Brain microvascular endothelial cell (primary cell): Measurements from ENCODE around the gene GPR137.
A peak's percentile ranks its signal among the peaks of the same experiment; 100 is the strongest.

Experiments used
- DNase-seq: peaks from one replicate; pipeline ENCODE4 v3.0.0-alpha.2; 2020
- H3K27ac ChIP-seq: fragments of 250-450 bp; sonication (Bioruptor Pico); 2 replicates; pipeline ENCODE4 v1.5.1; 2020; ENCODE audit warnings: mild to moderate bottlenecking, moderate library complexity
- H3K27me3 ChIP-seq: fragments of 250-450 bp; sonication (Bioruptor Pico); replicated peaks from 2 replicates; pipeline ENCODE4 v1.5.1; 2020; ENCODE audit warnings: mild to moderate bottlenecking
- H3K36me3 ChIP-seq: fragments of 250-450 bp; sonication (Bioruptor Pico); replicated peaks from 2 replicates; pipeline ENCODE4 v1.5.1; 2020; ENCODE audit warnings: mild to moderate bottlenecking
- H3K4me3 ChIP-seq: 2 replicates; pipeline ENCODE4 v1.5.1; 2011; ENCODE audit warnings: low read depth, mild to moderate bottlenecking, control low read depth, low read length, moderate library complexity
- CTCF ChIP-seq: IDR thresholded peaks from 2 replicates; pipeline ENCODE4 v1.5.1; 2011; ENCODE audit warnings: low read depth, mild to moderate bottlenecking, moderate library complexity, low read length, control low read depth, inconsistent platforms; ENCODE audit errors: missing control alignments
- in situ Hi-C: cut with HindIII; loops from 2 replicates; pipeline ENCODE4 v1.10.0; 2017; ENCODE audit warnings: low sequenced_read_pairs, low pct_ligation_motif_present

GPR137 gene

GRCh38 chr11:64251016-64251752 lies 34.5 kb upstream of the GPR137 start, which contains the start of gene PLCB3:
Gene PLCB3, plus strand, starts transcription at chr11:64251530. Its CDS starts 120 bp downstream, at chr11:64251650.
- Histone ChIP-seq H3K27ac (peak within 1 kb of the TSS; percentile 29), H3K4me3 (peak within 1 kb of the TSS; percentile 77)
- in situ Hi-C loops, result no loop called here

GRCh38 chr11:64251753-64252002 lies 34.0 kb upstream of the GPR137 start:
- no peak for TF ChIP-seq CTCF
- Histone ChIP-seq H3K4me3 (peak overlapping the region; percentile 77), H3K27me3 (no peaks in the 10 kb centered on the region), H3K36me3 (peaks cover 22% of the 10 kb centered on the region), H3K27ac (peak overlapping the region; percentile 29)
- DNase-seq, result peak; percentile 17
- in situ Hi-C loops, result no loop called here

More at GRCh38 chr11:64251016-64251752, 34.5 kb upstream of the GPR137 start, which contains the start of gene PLCB3:
- peaks cover 17% of the 10 kb centered on the region for H3K36me3 ChIP-seq
- H3K27me3 ChIP-seq, result no peaks in the 10 kb centered on the region
- no peak for DNase-seq
- TF ChIP-seq CTCF, result peak; percentile 54

GRCh38 chr11:64252003-64252872 lies 33.4 kb upstream of the GPR137 start:
- Histone ChIP-seq H3K27ac (no peak overlapping the region), H3K36me3 (peaks cover 25% of the 10 kb centered on the region), H3K4me3 (peak overlapping the region; percentile 77), H3K27me3 (no peaks in the 10 kb centered on the region)
- no peak for DNase-seq
- in situ Hi-C loops, result no loop called here
- TF ChIP-seq CTCF, result peak; percentile 65

- no peak for TF ChIP-seq CTCF
- H3K4me3 ChIP-seq, result peak overlapping the region; percentile 77
- in situ Hi-C loops, result no loop called here
- no peak for DNase-seq
- H3K27me3 ChIP-seq, result no peaks in the 10 kb centered on the region
- no peak overlapping the region for H3K27ac ChIP-seq
- H3K36me3 ChIP-seq, result peaks cover 29% of the 10 kb centered on the region
Observed at GRCh38 chr11:64253043-64253442, 32.6 kb upstream of the GPR137 start.

- in situ Hi-C loops, result no loop called here
- no peak for DNase-seq
- no peak overlapping the region for H3K27ac ChIP-seq
- no peak for TF ChIP-seq CTCF
- H3K36me3 ChIP-seq, result peaks cover 34% of the 10 kb centered on the region
- H3K4me3 ChIP-seq, result no peak overlapping the region
- H3K27me3 ChIP-seq, result no peaks in the 10 kb centered on the region
Observed at GRCh38 chr11:64253481-64253880, 32.2 kb upstream of the GPR137 start.
